ENCODE results near the gene CLEC20A. TPM values are rescaled to one million over a fixed set of nuclear protein-coding genes. Genes with fewer than 3 reads are reported as not detected.
"Not testable (repeated sequence)": the region's sequence is repeated elsewhere in the genome, so short reads cannot be mapped to it uniquely, and the experiment has no call there.

CLEC20A gene
- total RNA-seq, 1 donor from 2014 or later = not detected

DNA sequence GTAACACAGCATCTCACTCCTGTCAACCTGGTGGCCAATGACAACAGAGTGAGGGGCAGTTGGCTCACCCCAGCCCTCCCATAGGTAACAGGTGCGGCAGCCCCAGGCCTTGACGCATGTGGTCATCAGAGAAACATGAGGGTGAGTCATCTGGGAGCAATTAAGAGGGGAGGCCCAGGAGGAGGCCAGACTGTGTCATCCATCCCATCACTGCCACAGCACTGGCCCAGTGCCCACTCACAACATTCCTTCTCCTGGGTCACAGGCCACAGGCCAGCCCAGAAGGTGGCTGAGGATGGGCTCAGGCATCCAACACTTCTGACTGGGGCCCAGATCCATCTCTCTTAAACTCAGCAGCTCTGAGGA is 33.3 kb upstream of the CLEC20A start:
- intact Hi-C loops (cut with micrococcal nuclease) = loop anchor here (5.0 to 10.0 kb wide), 2 partner anchors 218 to 1285 kb away; no protein-coding TSS in a partner anchor

- intact Hi-C loops (cut with micrococcal nuclease) = loop anchor here (5.0 to 10.0 kb wide), 2 partner anchors 217 to 1285 kb away; no protein-coding TSS in a partner anchor
These were observed 32.7 kb upstream of the CLEC20A start for GRCh38 chr1:178529364-178530036.

- intact Hi-C loops (cut with micrococcal nuclease) = no loop called here
These were observed 32.2 kb upstream of the CLEC20A start for GRCh38 chr1:178528953-178529335.

- intact Hi-C loops (cut with micrococcal nuclease) = no loop called here
These were observed 31.6 kb upstream of the CLEC20A start for GRCh38 chr1:178528228-178528952.

GRCh38 chr1:178527117-178527516 is 30.4 kb upstream of the CLEC20A start:
- intact Hi-C loops (cut with micrococcal nuclease) = no loop called here

- intact Hi-C loops (cut with micrococcal nuclease) = no loop called here
These were observed 24.5 kb upstream of the CLEC20A start for GRCh38 chr1:178521241-178521640.

DNA sequence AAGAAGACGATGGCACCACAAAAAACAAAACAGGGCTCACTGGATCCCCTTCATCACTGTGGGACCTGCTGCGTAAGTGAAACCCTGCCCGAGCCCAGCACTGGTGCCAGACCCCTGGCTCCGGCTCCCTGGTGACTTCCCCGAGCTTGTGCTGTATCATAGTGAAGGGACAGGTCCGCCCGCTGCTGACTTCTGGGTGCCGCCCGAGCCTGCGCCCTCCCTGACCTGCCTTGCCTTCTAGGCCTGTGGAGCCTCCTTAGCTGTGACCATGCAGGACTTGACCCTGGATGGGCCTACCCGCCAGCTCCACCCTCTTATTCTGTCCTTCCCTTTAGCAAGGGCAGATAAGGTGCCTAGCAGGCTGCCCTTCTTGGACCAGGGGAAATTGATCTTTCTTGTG is 24.0 kb upstream of the CLEC20A start:
- intact Hi-C loops (cut with micrococcal nuclease) = no loop called here

- intact Hi-C loops (cut with micrococcal nuclease) = no loop called here
These were observed 22.1 kb upstream of the CLEC20A start for GRCh38 chr1:178518894-178519293.

DNA sequence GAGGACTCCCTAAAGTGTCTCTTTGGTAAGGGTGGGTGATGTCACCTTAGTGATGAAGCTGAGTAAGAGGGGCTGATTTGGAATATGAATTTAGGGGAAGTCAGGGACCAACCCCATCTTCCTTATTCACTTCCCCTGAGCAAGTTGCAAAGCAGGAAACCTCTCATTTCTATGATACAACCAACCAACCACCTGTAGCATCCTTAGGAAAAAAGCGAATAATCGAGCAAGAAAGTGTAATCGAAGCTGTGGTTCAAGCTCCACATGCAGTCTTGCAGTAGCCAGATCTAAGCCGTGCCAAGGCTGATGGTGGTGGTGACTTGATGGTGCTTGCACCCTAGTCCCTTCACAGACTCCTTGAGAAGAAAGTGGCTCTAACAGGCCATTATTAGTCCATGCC is 19.3 kb upstream of the CLEC20A start:
- intact Hi-C loops (cut with micrococcal nuclease) = no loop called here

DNA sequence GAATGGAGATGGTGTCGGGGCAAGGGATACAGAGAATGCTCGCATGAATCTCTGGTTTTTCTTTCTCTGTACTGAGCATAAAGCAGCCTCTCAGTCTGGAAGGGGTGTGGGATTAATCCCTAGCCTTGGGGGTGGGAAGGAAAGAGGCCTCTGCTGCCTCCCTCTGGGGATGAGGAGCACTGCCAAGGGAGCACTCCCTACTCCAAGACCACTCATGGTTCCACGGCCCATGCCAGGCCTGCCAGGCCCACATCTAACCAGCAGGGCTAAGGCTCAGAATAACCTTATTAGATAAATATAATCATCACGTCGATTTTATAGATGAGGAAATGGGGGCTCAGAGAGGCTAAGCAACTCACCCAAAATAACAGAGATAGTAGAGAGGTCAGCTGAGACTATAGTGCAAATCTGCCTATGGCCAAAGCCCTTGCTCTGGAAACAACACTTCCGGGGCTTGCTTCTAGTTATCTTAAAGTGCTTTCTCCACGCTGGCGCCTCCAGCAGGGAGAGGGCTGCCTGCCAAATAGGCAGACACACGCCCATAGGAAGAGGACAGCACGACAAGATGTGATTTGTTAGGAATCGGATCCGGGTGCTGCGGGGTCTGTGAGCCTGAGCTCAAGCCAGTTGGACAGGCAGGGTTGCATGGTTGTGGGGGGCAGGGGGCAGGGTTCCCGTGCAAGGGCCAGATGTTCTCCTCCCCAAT is 16.7 kb upstream of the CLEC20A start:
- intact Hi-C loops (cut with micrococcal nuclease) = no loop called here

DNA sequence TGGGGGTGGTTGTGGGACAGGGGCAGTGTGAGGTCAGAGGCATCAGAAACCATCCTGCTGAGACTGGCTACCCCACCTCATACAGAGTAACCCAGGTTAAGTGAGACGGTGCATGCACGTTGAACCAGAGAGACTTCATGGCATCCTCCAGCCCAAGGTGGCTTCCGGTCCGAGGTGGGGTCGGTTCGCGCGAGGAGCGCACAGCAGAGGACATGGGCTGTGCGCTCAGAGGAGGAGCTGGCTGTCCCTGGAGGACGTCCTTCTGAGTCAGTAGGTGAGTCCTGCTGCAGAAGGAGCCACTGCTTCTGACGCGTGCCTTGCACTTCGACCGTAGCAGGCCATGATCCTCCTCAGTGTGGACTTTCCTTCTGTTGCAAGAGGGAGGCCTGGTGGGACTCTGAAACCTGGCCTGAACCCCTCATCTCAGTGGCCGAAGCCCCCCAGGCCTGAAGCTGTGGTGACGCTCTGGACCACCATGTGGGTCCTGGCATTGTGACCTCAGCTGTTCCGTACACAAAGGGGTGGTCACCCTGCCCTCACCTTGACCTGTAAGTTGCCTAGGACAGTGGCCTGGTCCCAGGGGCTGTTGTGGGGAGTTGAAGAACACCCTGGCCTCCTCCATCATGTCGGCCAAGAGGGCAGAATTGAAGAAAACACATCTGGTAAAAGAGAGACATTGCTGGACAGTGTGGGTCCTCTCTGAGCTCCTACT is 16.0 kb upstream of the CLEC20A start, which contains the start of gene TEX35:
Gene TEX35 (plus strand): TSS at position 544 of the 712 bp plus-strand sequence. CDS start 80 bp downstream, at position 624.
- intact Hi-C loops (cut with micrococcal nuclease) = no loop called here

DNA sequence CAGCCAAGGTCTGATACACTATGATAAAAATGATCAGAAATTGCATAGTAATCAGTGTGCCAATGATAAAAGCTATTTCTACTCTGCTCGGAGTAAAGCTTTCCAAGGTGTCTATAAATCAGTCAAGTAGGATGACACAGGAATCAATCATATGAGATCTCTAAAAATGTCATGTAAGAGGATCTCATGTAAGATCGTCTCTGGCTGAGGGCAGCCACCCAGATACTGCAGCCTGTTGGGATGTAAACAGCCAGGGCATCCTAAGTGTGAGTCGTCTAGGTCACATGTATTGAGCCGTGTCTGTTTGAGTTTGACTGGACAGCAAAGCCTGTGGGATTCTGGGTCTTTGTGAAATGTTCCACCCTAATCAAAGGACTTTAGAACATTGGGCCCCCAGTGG is 13.4 kb upstream of the CLEC20A start:
- intact Hi-C loops (cut with micrococcal nuclease) = no loop called here

GRCh38 chr1:178509414-178510007 is 12.7 kb upstream of the CLEC20A start:
- intact Hi-C loops (cut with micrococcal nuclease) = no loop called here

DNA sequence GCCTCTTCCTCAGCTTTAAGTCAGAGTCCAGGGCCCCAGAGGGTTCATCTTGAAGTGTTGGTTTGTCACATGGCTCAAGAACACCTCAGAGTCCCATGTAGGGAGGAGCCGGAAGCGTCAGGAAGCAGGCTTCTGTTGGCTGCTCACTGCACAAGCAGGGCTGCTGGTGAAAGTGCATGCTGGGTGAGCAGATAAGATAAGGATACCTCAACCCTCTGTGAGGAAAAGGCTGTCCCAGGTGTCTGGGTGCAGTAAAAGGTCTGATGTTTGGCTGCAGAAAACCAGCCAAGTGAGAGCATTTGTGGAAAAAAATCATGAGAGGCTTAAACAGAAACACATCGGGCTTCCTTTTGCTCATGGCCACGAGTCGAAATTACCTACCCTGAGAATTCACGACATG is 9.9 kb upstream of the CLEC20A start:
- intact Hi-C loops (cut with micrococcal nuclease) = no loop called here

GRCh38 chr1:178506177-178506576 is 9.4 kb upstream of the CLEC20A start:
- intact Hi-C loops (cut with micrococcal nuclease) = no loop called here

DNA sequence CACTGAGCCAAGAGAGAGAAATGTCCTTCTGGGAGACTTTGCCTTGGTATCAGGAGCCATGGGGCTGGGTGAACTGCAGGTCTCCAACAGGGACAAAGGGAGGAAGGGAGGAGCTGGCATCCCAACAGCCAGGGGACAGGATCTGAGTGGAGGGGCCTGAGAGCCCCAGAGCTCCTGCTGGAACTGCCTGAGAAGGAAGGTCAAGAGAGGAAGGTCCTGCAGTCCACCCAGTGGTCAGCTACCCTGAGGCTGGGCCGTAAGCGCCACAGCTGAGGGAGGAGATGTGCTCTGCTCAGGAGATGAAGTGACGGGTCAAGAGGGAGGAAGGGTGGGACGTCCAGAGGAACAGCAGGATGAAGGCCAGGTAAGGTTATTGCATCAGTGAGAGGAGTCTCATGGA is 7.5 kb upstream of the CLEC20A start:
- intact Hi-C loops (cut with micrococcal nuclease) = no loop called here

GRCh38 chr1:178503849-178504248 is 7.1 kb upstream of the CLEC20A start:
- intact Hi-C loops (cut with micrococcal nuclease) = no loop called here

DNA sequence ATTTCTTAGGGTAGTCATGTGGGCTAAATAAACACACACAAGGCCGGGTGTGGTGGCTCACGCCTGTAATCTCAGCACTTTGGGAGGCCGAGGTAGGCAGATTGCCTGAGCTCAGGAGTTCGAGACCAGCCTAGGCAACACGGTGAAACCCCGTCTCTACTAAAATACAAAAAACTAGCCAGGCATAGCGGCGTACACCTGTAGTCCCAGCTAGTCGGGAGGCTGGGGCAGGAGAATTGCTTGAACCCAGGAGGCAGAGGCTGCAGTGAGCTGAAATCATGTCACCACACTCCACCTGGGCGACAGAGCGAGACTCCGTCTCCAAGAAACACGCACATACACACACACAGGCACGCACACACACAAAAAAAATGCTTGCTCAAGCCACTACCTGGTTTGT is 6.6 kb upstream of the CLEC20A start:
- intact Hi-C loops (cut with micrococcal nuclease) = not testable (repeated sequence)

GRCh38 chr1:178502856-178503255 is 6.1 kb upstream of the CLEC20A start:
- intact Hi-C loops (cut with micrococcal nuclease) = no loop called here

DNA sequence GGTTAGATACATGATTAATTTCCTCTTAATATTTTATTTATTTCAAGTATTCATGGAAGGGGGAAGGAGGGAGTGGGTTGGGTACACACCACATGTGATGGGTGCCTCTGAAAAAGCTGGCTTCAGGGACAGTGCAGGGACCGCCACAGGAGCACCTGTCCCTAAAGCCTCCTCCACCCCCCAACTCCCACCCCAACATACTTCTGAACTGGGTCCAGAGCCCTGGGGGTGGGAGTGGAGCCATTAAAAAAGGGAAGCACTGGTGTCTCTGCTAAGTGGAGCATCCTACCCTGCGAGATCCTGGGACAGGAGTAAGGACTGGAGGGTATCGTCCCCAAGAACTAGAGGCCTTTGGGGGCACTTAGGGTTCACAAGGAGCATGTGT is 5.6 kb upstream of the CLEC20A start:
- intact Hi-C loops (cut with micrococcal nuclease) = no loop called here

DNA sequence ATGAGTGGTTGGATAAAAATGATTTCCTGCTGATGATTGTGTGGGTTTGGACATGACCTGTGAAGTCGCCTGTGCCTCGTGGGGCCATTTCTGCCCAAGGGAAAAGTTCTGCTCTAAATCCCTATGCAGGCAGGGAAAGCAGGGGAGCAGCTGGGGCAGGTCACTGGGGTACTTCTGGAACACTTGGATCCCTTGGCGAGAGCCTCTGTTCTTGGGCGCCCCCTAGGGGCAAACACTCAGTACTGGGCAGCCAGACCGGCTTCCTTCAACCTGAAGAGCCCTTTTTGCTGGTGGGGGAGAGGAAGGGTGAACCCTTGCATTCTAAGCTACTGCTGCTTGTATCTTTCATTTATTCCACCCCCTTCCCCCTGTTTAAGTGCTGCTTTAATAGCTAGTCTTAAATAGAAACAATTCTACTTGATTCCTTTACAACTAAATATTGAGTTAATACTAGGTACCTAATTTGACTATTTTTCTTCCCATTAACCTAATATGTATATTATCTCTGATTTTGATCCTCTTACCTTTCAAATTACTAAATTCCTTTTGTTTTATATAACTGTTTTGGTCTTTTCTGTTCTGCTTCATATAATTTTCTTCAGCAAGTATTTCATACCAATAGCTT is 5.1 kb upstream of the CLEC20A start:
- intact Hi-C loops (cut with micrococcal nuclease) = no loop called here
